ENCODE measurements around the gene LLGL1.

The LLGL1 gene

DNA sequence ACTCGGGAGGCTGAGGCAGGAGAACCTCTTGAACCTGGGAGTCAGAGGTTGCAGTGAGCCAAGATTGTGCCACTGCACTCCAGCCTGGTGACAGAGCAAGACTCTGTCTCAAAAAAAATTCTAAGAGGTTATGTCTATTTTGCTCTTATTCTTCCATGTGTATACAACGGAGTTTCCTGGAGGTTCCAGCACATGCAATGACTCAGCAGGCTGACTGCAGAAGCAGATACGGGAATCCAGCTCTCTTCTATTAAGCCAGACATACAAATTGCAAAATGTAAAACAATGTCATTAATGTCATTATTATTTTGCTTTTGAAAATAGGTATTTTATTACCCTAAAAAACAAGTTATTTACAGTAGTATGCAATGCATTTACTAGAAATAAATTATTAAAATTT is 53.4 kb downstream of the LLGL1 start:
- DNase-seq, result no peak

GRCh38 chr17:18280249-18280648 is 54.8 kb downstream of the LLGL1 start:
- no peak for DNase-seq

DNA sequence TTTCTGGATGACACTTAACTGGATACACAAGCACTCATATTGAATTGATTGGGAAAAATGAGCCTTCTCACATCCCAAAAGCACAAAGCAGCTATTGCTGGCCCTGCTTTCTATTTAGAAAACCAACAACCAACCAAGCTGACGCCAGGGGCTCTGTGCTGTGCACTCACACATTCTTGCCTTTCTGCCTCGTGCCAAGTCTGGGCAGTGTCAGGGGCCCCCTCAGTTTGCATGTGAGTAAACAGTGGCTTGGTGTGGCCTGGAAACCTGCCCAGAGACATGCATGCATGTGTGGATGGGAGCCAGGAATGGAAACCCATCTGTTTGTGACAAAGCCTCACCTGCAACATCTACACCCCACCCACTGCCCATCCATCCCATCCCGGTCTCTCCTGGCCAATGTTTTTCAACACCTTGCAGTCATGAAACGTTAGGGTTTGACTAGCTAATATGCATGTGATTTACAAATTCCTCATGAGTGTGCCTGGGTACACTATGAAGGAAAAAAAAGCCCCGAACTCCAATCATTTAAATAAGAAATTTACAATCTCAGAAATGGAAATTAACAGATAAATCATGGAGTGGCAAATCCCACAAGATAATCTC is 55.4 kb downstream of the LLGL1 start:
- DNase-seq, result no peak

DNA sequence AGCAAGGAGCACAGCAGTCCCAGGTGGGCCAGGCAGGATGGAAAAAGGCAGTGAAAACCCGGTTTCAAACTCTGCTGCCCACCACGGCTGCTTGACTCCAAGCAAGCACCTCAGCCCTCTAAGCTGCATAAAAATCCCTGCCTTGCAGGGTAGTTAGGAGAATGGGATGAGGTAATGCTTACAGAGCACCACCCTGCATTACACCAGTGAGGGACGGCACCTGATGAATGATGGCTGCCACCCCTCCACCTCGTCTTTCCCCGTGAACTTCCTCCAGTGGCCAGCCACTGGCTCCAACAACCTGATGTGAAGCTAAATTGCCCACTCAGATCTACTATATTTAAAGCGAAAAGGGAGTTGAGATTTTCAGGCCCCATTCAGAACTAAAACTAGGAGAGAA is 56.4 kb downstream of the LLGL1 start:
- DNase-seq, result no peak

DNA sequence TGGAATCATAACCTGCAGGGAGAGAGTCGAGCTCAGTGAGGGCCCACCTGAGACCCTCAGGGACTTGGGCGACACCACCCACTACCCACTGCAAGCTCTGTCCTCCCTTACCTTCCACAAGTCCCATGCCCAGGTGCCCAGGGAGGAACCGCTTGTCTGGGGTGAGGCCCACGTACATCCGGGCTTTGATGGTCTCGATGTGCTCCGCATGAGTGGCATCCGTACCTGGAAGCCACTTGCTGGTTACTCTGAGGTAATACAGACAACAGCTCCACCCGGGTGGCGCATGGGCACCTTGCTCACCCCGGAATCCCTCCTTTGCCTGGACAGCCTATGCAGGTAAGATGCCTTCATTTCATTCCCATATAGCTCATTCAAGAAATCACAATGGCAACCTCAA is 59.9 kb downstream of the LLGL1 start:
- DNase-seq, result no peak

DNA sequence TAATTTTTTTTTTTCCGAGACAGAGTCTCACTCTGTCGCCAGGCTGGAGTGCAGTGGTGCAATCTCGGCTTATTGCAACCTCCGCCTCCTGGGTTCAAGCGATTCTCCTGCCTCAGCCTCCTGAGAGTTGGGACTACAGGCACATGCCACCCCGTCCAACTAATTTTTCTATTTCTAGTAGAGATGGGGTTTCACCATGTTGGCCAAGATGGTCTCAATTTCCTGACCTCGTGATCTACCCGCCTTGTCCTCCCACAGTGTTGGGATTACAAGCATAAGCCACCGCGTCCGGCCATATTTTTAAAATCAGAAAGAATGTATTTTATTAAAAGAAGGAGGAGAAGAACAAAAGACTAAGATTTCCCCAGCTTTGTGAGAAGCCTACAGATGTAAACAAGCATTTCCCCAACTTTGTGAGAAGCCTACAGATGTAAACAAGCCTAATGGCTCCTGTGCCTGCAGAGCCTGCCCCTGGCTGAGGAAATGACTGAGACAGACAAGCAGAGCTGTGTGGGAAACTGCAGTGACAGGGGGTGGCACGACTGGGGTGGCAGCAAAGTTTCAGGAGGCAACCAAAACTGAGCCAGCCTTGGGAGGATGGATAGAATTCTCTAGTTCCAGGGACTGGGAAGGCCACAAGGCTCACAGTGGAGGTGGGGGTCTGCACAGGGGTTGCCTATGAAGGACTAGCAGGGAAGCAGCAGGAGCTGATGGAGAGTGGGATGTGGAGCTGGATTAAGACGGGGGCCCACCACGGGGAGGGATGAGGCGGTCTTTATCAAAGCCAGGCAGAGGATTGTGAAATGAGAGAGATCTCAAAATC is 66.5 kb downstream of the LLGL1 start:
- DNase-seq, result no peak

Measured in CD4-positive, alpha-beta T cell treated with Interleukin-17A for 4 hours (primary cell).